GM19240 (cell line): ENCODE results near the gene RUVBL1.

Source experiments
- DNase-seq: peaks from one replicate; pipeline ENCODE4 v3.0.0; 2011; ENCODE audit warnings: low spot score; ENCODE audit not compliant: insufficient read length

The RUVBL1 gene

DNA sequence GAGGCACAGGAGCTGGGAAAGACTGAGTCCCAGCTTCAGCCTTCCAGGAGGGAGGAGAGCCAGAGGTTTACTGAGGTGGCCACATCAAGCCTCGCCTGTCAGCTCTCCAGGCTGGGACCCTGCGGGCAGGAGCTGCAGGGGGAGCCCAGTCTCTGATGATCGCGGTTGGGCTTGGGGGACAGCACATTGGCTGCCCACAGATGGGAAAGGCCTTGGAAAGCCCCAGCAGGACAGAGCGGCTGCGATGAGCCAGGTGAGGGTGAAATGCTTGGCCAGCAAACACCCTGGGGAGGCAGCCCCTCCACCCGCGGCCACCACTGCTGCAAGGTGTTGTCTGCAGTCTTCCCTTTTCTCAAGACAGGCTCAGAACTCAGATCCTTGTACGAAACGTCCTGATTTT lies 40.2 kb downstream of the RUVBL1 start:
- no peak for DNase-seq

- DNase-seq = no peak
Measured at GRCh38 chr3:128082546-128082945, 41.1 kb downstream of the RUVBL1 start.

GRCh38 chr3:128081846-128082245 lies 41.8 kb downstream of the RUVBL1 start:
- DNase-seq = no peak

DNA sequence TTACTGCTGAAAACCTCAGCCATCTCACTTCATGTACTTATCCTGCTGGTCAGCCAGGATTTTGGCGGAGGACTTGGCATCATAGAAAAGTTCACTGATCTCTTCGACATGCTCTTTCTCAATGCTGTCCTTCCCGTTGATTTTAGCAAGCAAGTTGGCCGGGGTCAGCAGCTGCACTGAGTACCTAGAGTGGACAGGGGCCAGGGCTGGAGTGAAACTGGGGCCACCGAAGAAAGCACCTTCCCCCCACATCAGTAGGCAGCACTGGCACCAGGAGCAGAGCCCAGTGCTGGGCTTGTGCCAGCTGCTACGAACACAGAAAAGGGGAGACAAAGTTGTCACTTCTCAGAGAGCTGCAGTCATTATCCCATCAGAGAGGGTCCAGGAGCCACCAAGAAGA lies 42.4 kb downstream of the RUVBL1 start:
- DNase-seq = no peak

DNA sequence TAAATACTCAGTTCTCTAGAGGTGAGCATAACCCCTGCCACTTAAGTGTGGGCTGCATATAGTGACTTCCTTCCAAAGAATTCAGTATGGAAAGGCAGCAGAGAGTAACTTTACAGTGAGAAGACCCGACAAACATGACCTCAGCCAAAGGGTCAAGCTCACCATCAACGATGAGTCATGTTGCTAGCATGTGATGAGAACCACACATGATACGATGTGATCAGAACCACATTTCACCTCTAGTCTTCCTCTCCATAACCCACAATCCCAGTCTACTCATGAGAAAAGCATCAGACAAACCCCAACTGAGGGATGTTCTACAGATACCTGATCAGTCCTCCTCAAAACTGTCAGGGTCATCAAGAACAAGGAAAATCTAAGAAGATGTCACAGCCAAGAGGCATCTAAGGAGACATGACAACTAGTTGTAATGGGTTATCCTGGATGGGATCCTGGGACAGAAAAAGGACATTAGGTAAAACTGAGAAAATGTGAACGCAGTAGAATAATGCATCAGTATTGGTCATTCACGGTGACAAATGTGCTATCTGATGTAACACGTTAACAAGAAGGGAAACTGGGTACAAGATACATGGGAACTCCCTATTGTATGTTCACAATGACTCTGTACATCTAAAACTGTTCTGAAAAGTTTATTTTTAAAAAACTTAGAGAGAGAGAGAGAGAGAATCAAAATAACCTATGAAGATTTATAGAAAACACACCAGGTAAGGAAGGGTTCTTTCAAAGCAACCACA lies 43.1 kb downstream of the RUVBL1 start:
- no peak for DNase-seq

DNA sequence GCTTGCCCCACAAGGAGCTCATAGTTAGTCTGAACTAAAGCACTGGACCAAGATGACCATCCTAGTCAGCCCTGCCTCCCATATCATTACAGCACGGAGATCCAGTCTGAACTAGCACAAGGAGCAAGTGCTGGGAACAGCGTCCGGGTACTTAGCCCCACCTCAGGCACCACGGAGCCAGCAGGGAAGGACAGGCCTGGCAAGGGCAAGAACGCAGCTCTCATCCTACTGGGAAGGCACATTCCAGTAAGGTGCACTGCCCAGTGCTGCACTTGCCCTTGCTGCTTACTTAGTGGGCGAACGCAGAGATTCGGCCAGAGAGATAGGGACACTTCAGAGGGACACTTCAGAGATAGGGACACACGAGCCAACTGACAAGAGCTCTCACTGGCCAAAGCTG lies 43.8 kb downstream of the RUVBL1 start:
- no peak for DNase-seq

DNA sequence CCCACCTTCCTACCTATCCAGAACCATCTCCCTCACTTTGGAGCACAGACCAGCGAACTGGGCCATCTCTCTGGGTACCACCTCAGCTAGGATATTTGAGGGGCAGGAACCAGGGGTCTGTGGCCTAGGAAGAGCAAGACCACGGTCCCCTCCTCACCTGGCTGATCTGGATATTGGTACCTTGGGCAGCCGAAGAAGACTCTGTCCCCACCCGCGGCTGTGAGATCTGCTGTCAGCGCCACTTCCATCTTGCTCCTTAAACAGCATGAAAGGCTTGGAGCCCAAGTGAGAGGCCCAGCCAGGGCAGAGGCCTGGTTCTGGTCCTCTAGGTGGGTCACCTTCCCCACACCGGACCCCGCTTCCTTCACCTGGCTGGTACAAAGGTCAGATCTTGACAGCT lies 44.7 kb downstream of the RUVBL1 start:
- no peak for DNase-seq

- no peak for DNase-seq
Measured at GRCh38 chr3:128078322-128078721, 45.3 kb downstream of the RUVBL1 start.

GRCh38 chr3:128077665-128078064 lies 45.9 kb downstream of the RUVBL1 start:
- DNase-seq = no peak

DNA sequence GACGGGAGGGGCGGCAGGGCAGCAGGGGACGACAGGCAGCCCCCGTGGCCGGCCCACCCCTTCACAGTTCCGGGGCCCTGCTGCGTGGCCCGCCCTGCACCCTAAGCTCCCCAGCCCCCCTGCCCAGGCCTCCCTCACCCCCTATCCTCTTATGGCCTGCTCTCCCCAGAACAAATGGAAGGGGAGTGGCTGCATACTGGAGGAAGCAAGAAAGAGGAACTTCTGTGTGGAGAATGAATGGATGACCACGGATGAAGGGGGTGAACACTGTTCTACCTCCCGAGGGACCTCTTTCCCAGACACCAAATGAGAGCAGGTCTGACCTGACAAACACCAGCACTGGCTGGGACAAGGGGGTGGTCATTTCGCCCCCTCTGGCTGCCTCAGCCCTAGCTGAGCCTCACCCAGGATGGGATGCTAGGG lies 46.4 kb downstream of the RUVBL1 start:
- DNase-seq = no peak

- DNase-seq = no peak
Measured at GRCh38 chr3:128076483-128077201, 47.0 kb downstream of the RUVBL1 start.

DNA sequence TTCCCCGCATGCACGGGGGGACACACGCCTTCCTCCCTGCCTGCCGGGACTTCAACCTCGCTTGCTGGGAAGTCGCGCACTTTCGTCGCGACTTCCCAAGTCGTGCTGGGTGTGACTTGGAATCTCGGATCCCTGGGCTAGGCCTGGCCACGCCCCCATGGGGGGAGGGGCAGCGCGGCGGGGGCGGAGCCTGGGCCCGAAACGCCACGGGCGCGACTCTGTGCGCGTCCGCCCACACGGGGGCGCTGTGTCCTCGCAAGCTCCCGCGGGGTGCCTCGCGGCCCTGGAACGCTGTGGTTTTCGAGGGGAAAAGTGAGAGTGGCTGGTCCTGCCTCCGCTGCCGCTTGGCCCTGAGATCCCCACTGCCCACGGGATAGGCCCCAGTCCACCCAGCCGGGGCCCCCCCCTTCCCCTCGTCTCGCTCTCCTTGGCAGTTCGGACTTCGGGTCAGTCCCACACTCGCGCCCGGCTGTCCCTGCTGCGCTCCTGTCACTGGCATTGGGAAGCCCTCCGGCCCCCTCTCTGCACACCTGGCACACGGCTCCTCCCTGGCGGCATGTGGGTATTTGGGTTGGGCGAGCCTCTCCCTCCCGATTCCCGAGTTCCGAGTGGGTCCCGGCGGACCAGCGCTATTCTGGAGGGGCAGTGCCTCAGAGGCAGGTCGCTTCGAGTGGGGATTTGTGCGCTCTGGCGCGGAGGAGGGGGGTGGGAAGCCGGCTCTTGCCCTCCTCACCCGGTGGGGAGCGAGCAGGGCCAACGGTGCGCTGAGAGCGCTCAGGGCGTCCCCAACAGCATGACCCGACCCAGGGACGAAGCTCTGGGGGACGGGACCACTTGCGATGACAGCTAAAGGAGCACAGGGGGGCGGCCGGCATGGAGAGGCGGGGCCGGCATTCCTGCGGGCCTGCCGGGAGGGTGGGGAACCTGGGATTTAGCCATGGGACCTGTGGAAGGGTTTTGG lies 47.8 kb downstream of the RUVBL1 start:
- peak; percentile 59 for DNase-seq

DNA sequence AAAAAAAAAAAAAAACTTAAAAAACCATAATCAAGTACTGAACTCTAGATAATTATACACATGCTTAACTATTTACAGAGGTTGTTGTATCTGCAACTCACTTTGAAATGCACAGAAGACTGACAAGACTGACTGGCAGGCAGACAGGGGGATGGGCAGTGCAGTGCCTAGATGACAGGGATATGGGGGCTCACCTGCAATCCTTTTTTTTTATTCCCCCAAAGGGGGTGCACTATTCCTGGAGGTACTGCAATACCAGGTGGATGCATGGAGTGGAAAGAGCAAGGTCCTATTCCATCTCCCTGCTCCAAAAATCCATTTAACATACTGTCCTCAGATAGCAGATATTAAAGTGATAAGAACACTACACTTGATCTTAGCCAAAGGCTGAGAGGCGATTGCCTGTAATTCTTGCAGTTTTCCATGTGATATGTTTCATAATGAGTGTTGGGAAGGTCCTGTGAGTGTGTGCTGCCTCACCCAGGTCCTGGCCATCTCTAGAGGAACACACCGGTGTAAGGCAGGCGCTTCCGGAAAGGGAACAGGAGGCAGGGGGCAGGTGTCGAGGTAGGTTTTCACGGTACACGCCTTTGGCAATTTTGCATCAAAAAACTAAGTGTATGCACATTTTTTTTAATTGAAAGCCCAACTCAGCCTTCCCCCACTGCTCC lies 48.6 kb downstream of the RUVBL1 start:
- no peak for DNase-seq

- DNase-seq = no peak
Measured at GRCh38 chr3:128073807-128074206, 49.8 kb downstream of the RUVBL1 start.

- DNase-seq = no peak
Measured at GRCh38 chr3:128073185-128073725, 50.4 kb downstream of the RUVBL1 start.

DNA sequence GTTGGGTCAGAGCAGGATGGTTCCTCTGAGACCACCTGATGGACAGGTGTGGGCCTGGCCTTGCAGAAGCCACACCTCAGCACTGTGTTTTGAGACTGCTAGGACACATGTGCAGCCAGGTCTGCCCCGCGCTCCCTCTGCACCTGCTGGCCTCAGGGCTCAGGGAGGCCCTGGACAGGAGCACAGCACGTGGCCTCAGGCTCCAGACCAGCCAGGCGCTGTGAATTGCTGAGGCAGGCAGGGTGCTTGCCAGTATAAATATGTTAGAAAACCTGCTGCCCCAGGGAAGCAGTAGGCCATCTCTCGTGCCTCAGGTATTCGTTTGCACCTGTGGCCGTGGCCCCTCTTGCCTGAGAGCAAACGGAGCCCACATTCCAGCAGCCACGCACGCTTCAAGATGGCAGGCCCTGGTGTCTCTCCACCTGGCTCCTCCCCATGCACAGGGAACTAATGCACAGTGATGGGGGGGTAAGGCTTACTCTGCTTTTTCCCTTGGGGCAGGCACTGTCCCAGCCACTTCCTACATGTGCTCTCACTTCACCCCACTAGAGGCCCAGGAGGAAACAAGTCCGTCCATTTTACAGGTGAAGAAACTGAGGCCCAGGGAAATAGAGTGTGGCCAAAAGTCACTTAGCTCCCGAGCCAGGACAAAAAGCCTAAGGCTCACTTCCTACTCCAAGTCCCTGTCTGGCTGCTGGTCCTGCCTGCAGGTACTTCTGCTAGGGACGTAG lies 51.0 kb downstream of the RUVBL1 start:
- no peak for DNase-seq

GRCh38 chr3:128071771-128072453 lies 51.7 kb downstream of the RUVBL1 start:
- DNase-seq = no peak

GRCh38 chr3:128070898-128071591 lies 52.6 kb downstream of the RUVBL1 start:
- no peak for DNase-seq

DNA sequence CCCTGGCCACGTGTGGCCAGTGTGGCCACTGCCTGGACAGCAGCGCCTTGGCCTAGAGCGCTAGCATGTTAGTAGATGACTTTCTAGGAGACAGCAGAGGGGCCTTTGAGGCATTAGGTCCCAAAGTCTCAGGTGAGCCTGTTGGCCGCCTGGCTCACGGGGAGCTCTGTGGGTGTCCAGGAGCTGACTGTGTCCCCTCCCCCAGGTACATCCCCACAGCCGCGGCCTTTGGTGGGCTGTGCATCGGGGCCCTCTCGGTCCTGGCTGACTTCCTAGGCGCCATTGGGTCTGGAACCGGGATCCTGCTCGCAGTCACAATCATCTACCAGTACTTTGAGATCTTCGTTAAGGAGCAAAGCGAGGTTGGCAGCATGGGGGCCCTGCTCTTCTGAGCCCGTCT lies 54.3 kb downstream of the RUVBL1 start:
- DNase-seq = no peak
